GM19023 (cell line): ENCODE measurements around the gene CHST10.

Experiments used
- ATAC-seq: cut with Tn5 transposase; IDR thresholded peaks from one replicate; pipeline ENCODE4 v1.9.1; 2021; ENCODE audit warnings: mild to moderate bottlenecking, moderate library complexity; ENCODE audit not compliant: unreplicated experiment

Gene CHST10

GRCh38 chr2:100416397-100416934, 1.0 kb downstream of the CHST10 start:
- ATAC-seq = no peak

- ATAC-seq = no peak
Observed at GRCh38 chr2:100413571-100413970, 3.9 kb downstream of the CHST10 start.

GRCh38 chr2:100412881-100413321, 4.6 kb downstream of the CHST10 start:
- ATAC-seq = no peak

GRCh38 chr2:100412466-100412865, 5.0 kb downstream of the CHST10 start:
- ATAC-seq = no peak

- no peak for ATAC-seq
Observed at GRCh38 chr2:100411841-100412292, 5.6 kb downstream of the CHST10 start.

GRCh38 chr2:100409975-100410647, 7.4 kb downstream of the CHST10 start:
- no peak for ATAC-seq

- no peak for ATAC-seq
Observed at GRCh38 chr2:100409461-100409860, 8.0 kb downstream of the CHST10 start.

GRCh38 chr2:100408941-100409340, 8.5 kb downstream of the CHST10 start:
- ATAC-seq = no peak

GRCh38 chr2:100408104-100408503, 9.4 kb downstream of the CHST10 start:
- no peak for ATAC-seq

GRCh38 chr2:100407563-100407962, 9.9 kb downstream of the CHST10 start:
- no peak for ATAC-seq

GRCh38 chr2:100407073-100407472, 10.4 kb downstream of the CHST10 start:
- ATAC-seq = no peak

- no peak for ATAC-seq
Observed at GRCh38 chr2:100406120-100406508, 11.4 kb downstream of the CHST10 start.

GRCh38 chr2:100405403-100406119, 11.9 kb downstream of the CHST10 start:
- no peak for ATAC-seq

- no peak for ATAC-seq
Observed at GRCh38 chr2:100404411-100404810, 13.1 kb downstream of the CHST10 start.

- ATAC-seq = no peak
Observed at GRCh38 chr2:100403722-100404121, 13.7 kb downstream of the CHST10 start.

GRCh38 chr2:100401268-100401667, 16.2 kb downstream of the CHST10 start:
- ATAC-seq = no peak

- ATAC-seq = no peak
Observed at GRCh38 chr2:100399714-100400113, 17.8 kb downstream of the CHST10 start.

- ATAC-seq = no peak
Observed at GRCh38 chr2:100397976-100398375, 19.5 kb downstream of the CHST10 start.

- no peak for ATAC-seq
Observed at GRCh38 chr2:100397118-100397860, 20.2 kb downstream of the CHST10 start.

GRCh38 chr2:100396483-100396882, 21.0 kb downstream of the CHST10 start:
- ATAC-seq = no peak
